GM18508 (cell line): ENCODE data around the gene AP3D1.
"Not testable (repeated sequence)": the region's sequence is repeated elsewhere in the genome, so short reads cannot be mapped to it uniquely, and the experiment has no call there.

Experiments
- ATAC-seq: cut with Tn5 transposase; IDR thresholded peaks from one replicate; pipeline ENCODE4 v1.9.1; 2021; ENCODE audit warnings: moderate number of reproducible peaks; ENCODE audit not compliant: insufficient read depth, unreplicated experiment

The AP3D1 gene

GRCh38 chr19:2129892-2130770 is 21.2 kb downstream of the AP3D1 start:
- ATAC-seq, result no peak

GRCh38 chr19:2129486-2129885 is 21.9 kb downstream of the AP3D1 start:
- no peak for ATAC-seq

- no peak for ATAC-seq
These were observed 22.3 kb downstream of the AP3D1 start for GRCh38 chr19:2129022-2129421.

- not testable (repeated sequence) for ATAC-seq
These were observed 23.1 kb downstream of the AP3D1 start for GRCh38 chr19:2128252-2128651.

- ATAC-seq, result no peak
These were observed 23.6 kb downstream of the AP3D1 start for GRCh38 chr19:2127758-2128157.

- ATAC-seq, result no peak
These were observed 24.4 kb downstream of the AP3D1 start for GRCh38 chr19:2126879-2127518.

- no peak for ATAC-seq
These were observed 27.5 kb downstream of the AP3D1 start for GRCh38 chr19:2123682-2124387.

GRCh38 chr19:2122982-2123381 is 28.4 kb downstream of the AP3D1 start:
- no peak for ATAC-seq

GRCh38 chr19:2122251-2122650 is 29.1 kb downstream of the AP3D1 start:
- ATAC-seq, result no peak

GRCh38 chr19:2121416-2122051 is 29.8 kb downstream of the AP3D1 start:
- ATAC-seq, result no peak

- no peak for ATAC-seq
These were observed 30.5 kb downstream of the AP3D1 start for GRCh38 chr19:2120821-2121220.

- ATAC-seq, result no peak
These were observed 31.2 kb downstream of the AP3D1 start for GRCh38 chr19:2119921-2120785.

GRCh38 chr19:2118438-2118837 is 32.9 kb downstream of the AP3D1 start:
- no peak for ATAC-seq

GRCh38 chr19:2117215-2117960 is 34.0 kb downstream of the AP3D1 start:
- ATAC-seq, result no peak

- ATAC-seq, result no peak
These were observed 34.9 kb downstream of the AP3D1 start for GRCh38 chr19:2116507-2116906.

- ATAC-seq, result no peak
These were observed 35.4 kb downstream of the AP3D1 start for GRCh38 chr19:2115911-2116426.

- ATAC-seq, result no peak
These were observed 36.0 kb downstream of the AP3D1 start for GRCh38 chr19:2115324-2115723.

GRCh38 chr19:2114821-2115220 is 36.5 kb downstream of the AP3D1 start:
- no peak for ATAC-seq

GRCh38 chr19:2114218-2114617 is 37.1 kb downstream of the AP3D1 start:
- ATAC-seq, result no peak
